ENCODE measurements around the gene MRPL57.
"Not testable (repeated sequence)": the region's sequence is repeated elsewhere in the genome, so short reads cannot be mapped to it uniquely, and the experiment has no call there.

Gene MRPL57

DNA sequence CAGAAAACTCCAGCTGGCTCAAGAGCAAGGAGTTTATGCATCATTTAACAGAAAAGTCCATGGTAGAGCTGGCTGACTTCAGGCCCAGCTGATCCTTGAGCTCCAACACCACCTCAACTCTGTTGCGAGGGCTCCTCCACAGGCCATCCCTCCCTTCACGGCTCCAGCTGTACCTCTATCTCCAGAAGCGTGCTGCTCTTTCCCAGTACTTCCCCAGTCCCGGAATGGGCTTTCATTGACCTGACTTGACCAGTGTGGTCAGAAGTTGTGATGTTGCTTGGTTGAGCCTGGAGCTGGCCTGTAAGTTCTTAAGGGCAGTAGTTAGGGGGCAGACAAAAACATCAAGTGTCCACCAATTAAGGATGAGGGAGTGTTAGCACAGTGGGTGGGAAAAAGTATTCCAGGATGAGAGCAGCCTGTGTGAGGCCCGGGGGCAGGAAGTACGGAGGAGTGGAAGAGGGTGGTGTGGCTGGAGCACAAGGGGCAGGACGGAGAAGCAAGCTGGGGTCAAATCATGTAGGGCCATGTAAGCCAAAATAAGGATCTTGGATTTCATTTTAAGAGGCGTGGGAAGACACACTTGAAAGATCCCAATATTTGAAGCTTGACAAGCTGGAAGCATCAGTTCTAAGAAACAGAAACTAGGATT is 24.1 kb upstream of the MRPL57 start:
- no peaks in the 10 kb centered on the region for H3K27me3 ChIP-seq (ENCODE audit: insufficient read depth, low read length)
- 0 out of 2 replicates have a peak, but pooled peaks cover 4% of the 10 kb centered on the region for H3F3A ChIP-seq (ENCODE audit: insufficient read depth, low read length)
- TF ChIP-seq EZH2 (IDR thresholded peaks at IDR 0.05; ENCODE audit: borderline replicate concordance, low read length) = no peak
- TF ChIP-seq, protein P1, sequence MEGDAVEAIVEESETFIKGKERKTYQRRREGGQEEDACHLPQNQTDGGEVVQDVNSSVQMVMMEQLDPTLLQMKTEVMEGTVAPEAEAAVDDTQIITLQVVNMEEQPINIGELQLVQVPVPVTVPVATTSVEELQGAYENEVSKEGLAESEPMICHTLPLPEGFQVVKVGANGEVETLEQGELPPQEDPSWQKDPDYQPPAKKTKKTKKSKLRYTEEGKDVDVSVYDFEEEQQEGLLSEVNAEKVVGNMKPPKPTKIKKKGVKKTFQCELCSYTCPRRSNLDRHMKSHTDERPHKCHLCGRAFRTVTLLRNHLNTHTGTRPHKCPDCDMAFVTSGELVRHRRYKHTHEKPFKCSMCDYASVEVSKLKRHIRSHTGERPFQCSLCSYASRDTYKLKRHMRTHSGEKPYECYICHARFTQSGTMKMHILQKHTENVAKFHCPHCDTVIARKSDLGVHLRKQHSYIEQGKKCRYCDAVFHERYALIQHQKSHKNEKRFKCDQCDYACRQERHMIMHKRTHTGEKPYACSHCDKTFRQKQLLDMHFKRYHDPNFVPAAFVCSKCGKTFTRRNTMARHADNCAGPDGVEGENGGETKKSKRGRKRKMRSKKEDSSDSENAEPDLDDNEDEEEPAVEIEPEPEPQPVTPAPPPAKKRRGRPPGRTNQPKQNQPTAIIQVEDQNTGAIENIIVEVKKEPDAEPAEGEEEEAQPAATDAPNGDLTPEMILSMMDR (IDR thresholded peaks at IDR 0.05; ENCODE audit: low read length) = no peak
- no peaks in the 10 kb centered on the region for H3K79me2 ChIP-seq (ENCODE audit: insufficient read depth, low read length)
- peaks cover 46% of the 10 kb centered on the region for H3K36me3 ChIP-seq (ENCODE audit: insufficient read depth, low read length)
- no peak overlapping the region for H2AFZ ChIP-seq (ENCODE audit: low read length)
- no peak overlapping the region for H3K4me3 ChIP-seq (ENCODE audit: low read depth, low read length, poor library complexity, severe bottlenecking)
- no peak overlapping the region for H3K9ac ChIP-seq (ENCODE audit: low read length)
- H3K27ac ChIP-seq (ENCODE audit: low read depth, low read length, poor library complexity, severe bottlenecking) = no peak overlapping the region
- H3K9me2 ChIP-seq (ENCODE audit: low read depth, low read length) = no peaks in the 10 kb centered on the region
- H4K20me1 ChIP-seq (ENCODE audit: insufficient read depth, low read length) = no peaks in the 10 kb centered on the region
- H3K9me3 ChIP-seq (ENCODE audit: low read length) = no peaks in the 10 kb centered on the region
- H3K4me2 ChIP-seq (ENCODE audit: low read length) = no peak overlapping the region
- peaks cover 11% of the 10 kb centered on the region for H3K4me1 ChIP-seq (ENCODE audit: insufficient read depth, low read length, severe bottlenecking)

DNA sequence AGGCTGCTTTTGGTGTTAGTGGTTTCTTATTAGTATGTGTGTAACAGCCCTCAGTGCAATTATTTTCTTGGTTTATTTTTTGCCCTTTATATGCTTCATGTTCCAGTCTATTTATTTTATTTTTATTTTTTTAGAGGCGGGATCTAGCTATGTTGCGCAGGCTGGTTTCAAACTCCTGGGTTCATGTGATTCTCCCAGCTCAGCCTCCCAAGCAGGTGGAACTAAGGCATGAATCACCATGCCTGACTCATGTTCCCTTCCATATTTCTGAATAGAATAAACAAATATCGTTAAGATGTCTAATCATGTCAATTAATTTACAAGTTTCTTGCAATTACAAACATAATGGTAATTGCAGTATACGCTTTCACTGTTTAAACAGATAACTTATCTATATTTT is 11.8 kb upstream of the MRPL57 start:
- Histone ChIP-seq H3K79me2 (ENCODE audit: insufficient read depth, low read length) (no peaks in the 10 kb centered on the region), H3K4me3 (ENCODE audit: low read depth, low read length, poor library complexity, severe bottlenecking) (no peak overlapping the region), H3K4me1 (ENCODE audit: insufficient read depth, low read length, severe bottlenecking) (no peaks in the 10 kb centered on the region), H3K36me3 (ENCODE audit: insufficient read depth, low read length) (peaks cover 44% of the 10 kb centered on the region), H2AFZ (ENCODE audit: low read length) (no peak overlapping the region), H3K9me2 (ENCODE audit: low read depth, low read length) (no peaks in the 10 kb centered on the region), H3F3A (ENCODE audit: insufficient read depth, low read length) (no peaks in the 10 kb centered on the region), H3K9ac (ENCODE audit: low read length) (no peak overlapping the region), H3K4me2 (ENCODE audit: low read length) (no peak overlapping the region), H4K20me1 (ENCODE audit: insufficient read depth, low read length) (no peaks in the 10 kb centered on the region), H3K27ac (ENCODE audit: low read depth, low read length, poor library complexity, severe bottlenecking) (no peak overlapping the region), H3K27me3 (ENCODE audit: insufficient read depth, low read length) (no peaks in the 10 kb centered on the region), H3K9me3 (ENCODE audit: low read length) (no peaks in the 10 kb centered on the region)
- TF ChIP-seq, protein P1 (IDR thresholded peaks at IDR 0.05; ENCODE audit: low read length) = no peak
- no peak for TF ChIP-seq EZH2 (IDR thresholded peaks at IDR 0.05; ENCODE audit: borderline replicate concordance, low read length)

DNA sequence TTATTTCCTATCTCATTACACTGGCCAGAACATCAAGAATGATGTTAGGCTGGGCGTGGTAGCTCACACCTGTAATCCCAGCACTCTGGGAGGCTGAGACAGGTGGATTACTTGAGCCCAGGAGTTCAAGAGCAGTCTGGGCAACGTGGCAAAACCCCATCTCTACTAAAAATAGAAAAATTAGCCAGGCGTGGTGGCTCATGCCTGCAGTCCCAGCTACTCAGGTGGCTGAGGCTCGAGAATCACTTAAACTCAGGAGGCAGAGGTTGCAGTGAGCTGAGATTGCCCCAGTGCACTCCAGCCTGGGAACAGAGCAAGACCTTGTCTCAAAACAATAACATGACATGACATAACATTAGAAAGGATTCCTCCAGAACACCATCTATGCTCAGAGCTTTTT is 10.9 kb upstream of the MRPL57 start:
- not testable (repeated sequence) for H3K4me2 ChIP-seq (ENCODE audit: low read length); H3K79me2 ChIP-seq (ENCODE audit: insufficient read depth, low read length); H2AFZ ChIP-seq (ENCODE audit: low read length); H3F3A ChIP-seq (ENCODE audit: insufficient read depth, low read length); H3K27ac ChIP-seq (ENCODE audit: low read depth, low read length, poor library complexity, severe bottlenecking); H3K9me2 ChIP-seq (ENCODE audit: low read depth, low read length); H4K20me1 ChIP-seq (ENCODE audit: insufficient read depth, low read length); H3K9ac ChIP-seq (ENCODE audit: low read length); H3K27me3 ChIP-seq (ENCODE audit: insufficient read depth, low read length); H3K4me1 ChIP-seq (ENCODE audit: insufficient read depth, low read length, severe bottlenecking); H3K9me3 ChIP-seq (ENCODE audit: low read length); H3K4me3 ChIP-seq (ENCODE audit: low read depth, low read length, poor library complexity, severe bottlenecking)
- H3K36me3 ChIP-seq (ENCODE audit: insufficient read depth, low read length) = peaks cover 43% of the 10 kb centered on the region

DNA sequence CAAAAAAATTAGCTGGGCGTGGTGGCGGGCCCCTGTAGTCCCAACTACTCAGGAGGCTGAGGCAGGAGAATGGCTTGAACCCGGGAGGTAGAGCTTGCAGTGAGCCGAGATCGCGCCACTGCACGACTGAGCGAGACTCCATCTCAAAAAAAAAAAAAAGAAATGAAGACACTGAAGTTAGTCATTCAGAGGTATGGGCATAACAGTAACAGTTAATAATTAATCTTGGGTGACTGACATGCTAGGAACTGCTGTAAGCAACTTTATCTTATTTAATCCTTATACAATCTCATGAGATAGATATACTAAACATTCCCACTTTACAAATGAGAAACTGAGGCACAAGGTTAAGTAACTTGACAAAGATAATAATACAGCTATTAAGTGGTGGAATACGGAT is 5.0 kb upstream of the MRPL57 start:
- H3K36me3 ChIP-seq (ENCODE audit: insufficient read depth, low read length) = peaks cover 52% of the 10 kb centered on the region

DNA sequence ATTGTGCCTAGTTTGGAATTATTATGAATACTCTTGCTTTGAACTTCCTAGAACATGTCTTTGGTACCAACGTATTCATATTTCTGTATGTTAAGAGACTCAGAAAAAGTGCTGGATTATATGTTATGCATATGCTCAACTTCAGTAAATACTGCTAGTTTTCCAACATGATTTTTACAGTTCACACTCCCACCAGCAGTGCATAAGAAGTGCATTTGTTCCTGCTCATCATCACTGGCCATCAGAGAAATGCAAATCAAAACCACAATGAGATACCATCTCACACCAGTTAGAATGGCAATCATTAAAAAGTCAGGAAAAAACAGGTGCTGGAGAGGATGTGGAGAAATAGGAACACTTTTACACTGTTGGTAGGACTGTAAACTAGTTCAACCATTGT is 2.7 kb upstream of the MRPL57 start:
- H3K9me2 ChIP-seq (ENCODE audit: low read depth, low read length); H3F3A ChIP-seq (ENCODE audit: insufficient read depth, low read length); H4K20me1 ChIP-seq (ENCODE audit: insufficient read depth, low read length); H3K4me2 ChIP-seq (ENCODE audit: low read length); H3K27ac ChIP-seq (ENCODE audit: low read depth, low read length, poor library complexity, severe bottlenecking); H3K9ac ChIP-seq (ENCODE audit: low read length); H3K27me3 ChIP-seq (ENCODE audit: insufficient read depth, low read length); H3K4me3 ChIP-seq (ENCODE audit: low read depth, low read length, poor library complexity, severe bottlenecking); H3K9me3 ChIP-seq (ENCODE audit: low read length); H2AFZ ChIP-seq (ENCODE audit: low read length): not testable (repeated sequence)
- peaks cover 51% of the 10 kb centered on the region for H3K36me3 ChIP-seq (ENCODE audit: insufficient read depth, low read length)
- peaks cover 41% of the 10 kb centered on the region for H3K79me2 ChIP-seq (ENCODE audit: insufficient read depth, low read length)
- peaks cover 23% of the 10 kb centered on the region for H3K4me1 ChIP-seq (ENCODE audit: insufficient read depth, low read length, severe bottlenecking)

More for the DNA sequence above, 5.0 kb upstream of the MRPL57 start:
- Histone ChIP-seq H3K9me2 (ENCODE audit: low read depth, low read length) (no peaks in the 10 kb centered on the region), H3K79me2 (ENCODE audit: insufficient read depth, low read length) (peaks cover 32% of the 10 kb centered on the region), H3K27me3 (ENCODE audit: insufficient read depth, low read length) (no peaks in the 10 kb centered on the region), H3K4me3 (ENCODE audit: low read depth, low read length, poor library complexity, severe bottlenecking) (no peak overlapping the region), H3K9ac (ENCODE audit: low read length) (no peak overlapping the region), H3K27ac (ENCODE audit: low read depth, low read length, poor library complexity, severe bottlenecking) (no peak overlapping the region), H2AFZ (ENCODE audit: low read length) (no peak overlapping the region), H4K20me1 (ENCODE audit: insufficient read depth, low read length) (no peaks in the 10 kb centered on the region), H3F3A (ENCODE audit: insufficient read depth, low read length) (no peaks in the 10 kb centered on the region), H3K9me3 (ENCODE audit: low read length) (no peaks in the 10 kb centered on the region), H3K4me2 (ENCODE audit: low read length) (no peak overlapping the region), H3K4me1 (ENCODE audit: insufficient read depth, low read length, severe bottlenecking) (peaks cover 12% of the 10 kb centered on the region)
- TF ChIP-seq, protein P1 (IDR thresholded peaks at IDR 0.05; ENCODE audit: low read length) = no peak
- TF ChIP-seq EZH2 (IDR thresholded peaks at IDR 0.05; ENCODE audit: borderline replicate concordance, low read length) = no peak
